Esophagus (tissue), 2 donors: ENCODE data around the gene TIMP1. TPM values are rescaled to one million over a fixed set of nuclear protein-coding genes. Genes with fewer than 3 reads are reported as not detected.

ENCODE experiments used
- H3K27ac ChIP-seq, 2 donors: one replicate each; pipeline ENCODE4 v1.5.1; 2013; ENCODE audit warnings: low read depth in 2 of 2, mild to moderate bottlenecking in 2 of 2, inconsistent platforms in 1 of 2, low read length in 1 of 2, moderate library complexity in 1 of 2
- H3K27me3 ChIP-seq, 2 donors: one replicate each; pipeline ENCODE4 v1.6.1; 2013; ENCODE audit warnings: low read length in 2 of 2, control low read depth in 1 of 2, mild to moderate bottlenecking in 1 of 2; ENCODE audit not compliant: insufficient read depth in 2 of 2, control insufficient read depth in 1 of 2
- H3K36me3 ChIP-seq, 2 donors: one replicate each; pipeline ENCODE4 v1.6.1; 2013; ENCODE audit warnings: low read length in 1 of 2; ENCODE audit not compliant: control insufficient read depth in 2 of 2, insufficient read depth in 2 of 2
- H3K4me1 ChIP-seq, 2 donors: one replicate each; pipeline ENCODE4 v1.6.1; 2013; ENCODE audit warnings: low read length in 1 of 2; ENCODE audit not compliant: control insufficient read depth in 2 of 2, insufficient read depth in 2 of 2
- H3K4me3 ChIP-seq, 2 donors: one replicate each; pipeline ENCODE4 v1.5.1; 2013; ENCODE audit warnings: low read length in 2 of 2, mild to moderate bottlenecking in 2 of 2, low read depth in 1 of 2, moderate library complexity in 1 of 2
- H3K9me3 ChIP-seq, 2 donors: one replicate each; pipeline ENCODE4 v1.6.1; 2013; ENCODE audit warnings: mild to moderate bottlenecking in 2 of 2, low read depth in 1 of 2, low read length in 1 of 2, moderate library complexity in 1 of 2; ENCODE audit not compliant: control insufficient read depth in 2 of 2, insufficient read depth in 1 of 2
- WGBS, 2 donors: extraction: QIAGEN DNeasy Blood & Tissue Kit; methylation state at CpG; one replicate each; pipeline ENCODE4 v1.1.7; 2013; 5-methylcytosine and 5-hydroxymethylcytosine counted together
- polyA plus RNA-seq, 2 donors: library from polyadenylated mRNA; stranded (reverse); fragments of 200-250 nt; gene quantifications; one replicate each; pipeline ENCODE4 v1.2.3, GENCODE V29; 2013
- donor health status: healthy with polysubstance abuse.
- donor health status: Bipolar disorder and iron deficiency.

TIMP1 gene
- polyA plus RNA-seq, 2 donors = 27.7 to 52.6 TPM

DNA sequence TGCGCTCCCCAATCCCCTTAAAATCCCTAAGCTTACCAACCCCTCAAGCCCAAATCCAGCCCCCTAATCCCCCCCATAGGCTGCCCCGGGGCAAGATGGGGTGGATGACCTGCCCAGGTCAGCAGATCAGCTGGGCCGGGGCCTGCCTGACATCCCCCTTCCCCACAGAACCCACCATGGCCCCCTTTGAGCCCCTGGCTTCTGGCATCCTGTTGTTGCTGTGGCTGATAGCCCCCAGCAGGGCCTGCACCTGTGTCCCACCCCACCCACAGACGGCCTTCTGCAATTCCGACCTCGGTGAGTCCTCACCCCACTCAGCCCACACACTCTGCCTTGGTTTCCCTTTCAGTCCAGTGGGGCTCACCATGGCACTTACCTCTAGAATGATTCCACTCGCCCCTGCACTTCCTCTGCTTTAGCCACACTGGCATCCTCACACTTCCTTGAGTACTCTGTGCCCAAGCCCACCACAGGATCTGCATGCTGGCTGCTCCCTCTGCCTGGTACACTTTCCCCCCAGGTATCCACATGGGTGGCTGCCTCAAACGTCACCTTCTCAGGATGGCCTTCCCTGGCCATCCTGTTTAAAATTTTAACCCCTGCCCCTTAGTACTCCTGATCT, 1.1 kb downstream of the TIMP1 start:
- Histone ChIP-seq H3K27ac (peak overlapping the region in 1 of 2 donors; percentile 40), H3K4me1 (peaks cover 2 to 5% of the 10 kb centered on the region in 2 donors), H3K9me3 (no peaks in the 10 kb centered on the region), H3K36me3 (no peaks in the 10 kb centered on the region), H3K4me3 (no peak overlapping the region), H3K27me3 (no peaks in the 10 kb centered on the region)
- WGBS, 2 donors = 49 to 52% methylated on average over 8 of the region's 8 CpGs

DNA sequence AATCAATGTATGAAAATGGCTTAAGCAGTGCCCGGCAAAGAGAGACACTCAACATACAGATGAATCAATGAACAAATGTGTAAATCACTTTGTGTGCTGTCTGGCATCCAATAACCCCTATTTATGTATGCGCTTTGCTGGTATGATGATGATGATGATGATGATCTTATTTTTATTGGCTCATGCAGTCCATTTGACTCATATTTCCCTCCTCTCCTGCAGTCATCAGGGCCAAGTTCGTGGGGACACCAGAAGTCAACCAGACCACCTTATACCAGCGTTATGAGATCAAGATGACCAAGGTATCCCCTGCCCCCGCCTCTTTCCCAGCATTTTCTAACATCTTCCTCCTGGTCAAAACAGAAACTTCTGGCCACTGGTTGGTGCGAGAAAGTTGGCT, 2.5 kb downstream of the TIMP1 start:
- H3K27ac ChIP-seq = no peak overlapping the region
- no peak overlapping the region for H3K4me3 ChIP-seq
- no peaks in the 10 kb centered on the region for H3K9me3 ChIP-seq
- H3K36me3 ChIP-seq = no peaks in the 10 kb centered on the region
- no peaks in the 10 kb centered on the region for H3K27me3 ChIP-seq
- peaks cover 2 to 5% of the 10 kb centered on the region in 2 donors for H3K4me1 ChIP-seq
- WGBS, 2 donors = 72% methylated on average over 6 of the region's 6 CpGs

DNA sequence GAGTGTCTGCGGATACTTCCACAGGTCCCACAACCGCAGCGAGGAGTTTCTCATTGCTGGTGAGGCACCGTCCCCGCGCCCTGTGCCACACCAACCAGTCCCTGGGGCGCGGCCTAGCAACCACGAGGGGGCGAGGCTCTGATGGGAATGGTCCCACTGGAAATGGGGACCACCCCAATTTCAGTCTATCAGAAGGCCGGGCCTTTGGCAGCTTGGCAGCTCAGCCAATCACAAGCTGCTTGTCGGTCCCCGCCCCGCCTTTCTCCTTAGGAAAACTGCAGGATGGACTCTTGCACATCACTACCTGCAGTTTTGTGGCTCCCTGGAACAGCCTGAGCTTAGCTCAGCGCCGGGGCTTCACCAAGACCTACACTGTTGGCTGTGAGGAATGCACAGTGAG, 3.0 kb downstream of the TIMP1 start:
- peaks cover 2 to 5% of the 10 kb centered on the region in 2 donors for H3K4me1 ChIP-seq
- H3K36me3 ChIP-seq = no peaks in the 10 kb centered on the region
- H3K27me3 ChIP-seq = no peaks in the 10 kb centered on the region
- H3K9me3 ChIP-seq = no peaks in the 10 kb centered on the region
- WGBS, 2 donors = 74 to 81% methylated on average over 16 of the region's 16 CpGs
- no peak overlapping the region for H3K27ac ChIP-seq
- H3K4me3 ChIP-seq = no peak overlapping the region

DNA sequence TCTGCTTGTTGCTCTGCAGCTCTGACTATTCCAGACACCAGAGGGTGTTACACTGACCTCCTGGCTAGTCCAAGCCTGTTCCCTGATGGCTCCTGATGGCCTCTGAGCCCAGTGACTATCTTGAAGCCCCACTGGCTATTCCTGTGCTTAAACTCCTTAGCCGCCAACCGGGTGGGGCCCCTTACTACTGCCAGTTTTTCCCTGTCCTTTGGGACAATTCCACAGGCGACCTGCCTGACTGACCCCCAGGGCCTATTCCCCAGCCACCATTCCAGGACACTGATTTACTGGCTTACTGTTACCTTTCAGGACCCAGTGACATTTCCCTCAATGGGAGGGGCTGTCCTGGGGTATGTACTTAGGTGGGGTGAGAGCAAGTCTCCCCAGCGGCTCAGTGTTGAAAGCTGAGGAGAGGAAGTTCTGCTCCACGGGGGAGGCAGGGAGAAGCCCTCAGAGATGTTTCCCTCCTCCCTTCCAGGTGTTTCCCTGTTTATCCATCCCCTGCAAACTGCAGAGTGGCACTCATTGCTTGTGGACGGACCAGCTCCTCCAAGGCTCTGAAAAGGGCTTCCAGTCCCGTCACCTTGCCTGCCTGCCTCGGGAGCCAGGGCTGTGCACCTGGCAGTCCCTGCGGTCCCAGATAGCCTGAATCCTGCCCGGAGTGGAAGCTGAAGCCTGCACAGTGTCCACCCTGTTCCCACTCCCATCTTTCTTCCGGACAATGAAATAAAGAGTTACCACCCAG, 4.0 kb downstream of the TIMP1 start:
- H3K27ac ChIP-seq = no peak overlapping the region
- no peaks in the 10 kb centered on the region for H3K27me3 ChIP-seq
- 52 to 61% methylated on average over 11 of the region's 11 CpGs for WGBS, 2 donors

DNA sequence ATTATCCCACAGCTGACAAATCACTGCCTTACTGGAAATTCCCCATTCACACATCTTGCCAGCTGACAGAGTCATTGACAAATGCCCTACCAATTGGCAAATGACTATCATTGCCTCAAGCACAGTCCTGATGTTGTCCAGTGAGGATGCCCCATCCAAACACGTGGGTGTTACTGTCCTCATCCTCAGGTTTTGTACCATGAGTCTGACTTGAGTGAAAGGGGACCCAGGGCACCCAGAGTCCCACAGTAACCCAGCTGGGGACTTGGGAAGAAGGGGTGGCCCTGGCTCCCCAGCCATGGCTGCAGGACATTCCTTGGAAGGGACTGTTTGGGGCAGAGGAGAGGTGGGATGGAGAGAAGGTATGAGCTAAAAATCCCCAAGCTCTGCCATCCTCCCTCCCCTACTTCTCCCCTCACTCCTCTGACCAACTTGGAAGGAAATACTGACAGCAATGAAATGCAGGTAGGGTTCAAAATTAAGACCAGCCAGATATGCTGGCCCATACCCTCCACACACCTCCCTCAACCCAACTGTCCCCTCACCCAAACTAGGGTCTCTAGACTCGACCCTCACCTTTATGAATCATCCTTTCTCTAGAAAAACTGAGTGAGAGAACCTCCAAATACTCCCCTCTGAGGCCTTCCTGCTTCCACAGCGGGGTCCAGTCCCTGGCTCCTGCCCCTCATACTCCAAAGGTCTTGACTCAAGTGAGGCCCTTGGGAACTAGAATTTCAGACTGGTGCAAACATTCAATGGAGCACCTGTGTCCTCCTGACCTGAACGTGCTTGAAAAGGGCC, 5.1 kb downstream of the TIMP1 start:
- H3K36me3 ChIP-seq = no peaks in the 10 kb centered on the region
- H3K4me1 ChIP-seq = peaks cover 2 to 3% of the 10 kb centered on the region in 2 donors
- H3K4me3 ChIP-seq = no peak overlapping the region
- no peaks in the 10 kb centered on the region for H3K9me3 ChIP-seq
- H3K27ac ChIP-seq = no peak overlapping the region
- WGBS, 2 donors = 42 to 65% methylated on average over 4 of the region's 4 CpGs
- no peaks in the 10 kb centered on the region for H3K27me3 ChIP-seq

More for the DNA sequence above, 4.0 kb downstream of the TIMP1 start:
- Histone ChIP-seq H3K9me3 (no peaks in the 10 kb centered on the region), H3K4me3 (no peak overlapping the region), H3K36me3 (no peaks in the 10 kb centered on the region), H3K4me1 (peaks cover 2 to 5% of the 10 kb centered on the region in 2 donors)

DNA sequence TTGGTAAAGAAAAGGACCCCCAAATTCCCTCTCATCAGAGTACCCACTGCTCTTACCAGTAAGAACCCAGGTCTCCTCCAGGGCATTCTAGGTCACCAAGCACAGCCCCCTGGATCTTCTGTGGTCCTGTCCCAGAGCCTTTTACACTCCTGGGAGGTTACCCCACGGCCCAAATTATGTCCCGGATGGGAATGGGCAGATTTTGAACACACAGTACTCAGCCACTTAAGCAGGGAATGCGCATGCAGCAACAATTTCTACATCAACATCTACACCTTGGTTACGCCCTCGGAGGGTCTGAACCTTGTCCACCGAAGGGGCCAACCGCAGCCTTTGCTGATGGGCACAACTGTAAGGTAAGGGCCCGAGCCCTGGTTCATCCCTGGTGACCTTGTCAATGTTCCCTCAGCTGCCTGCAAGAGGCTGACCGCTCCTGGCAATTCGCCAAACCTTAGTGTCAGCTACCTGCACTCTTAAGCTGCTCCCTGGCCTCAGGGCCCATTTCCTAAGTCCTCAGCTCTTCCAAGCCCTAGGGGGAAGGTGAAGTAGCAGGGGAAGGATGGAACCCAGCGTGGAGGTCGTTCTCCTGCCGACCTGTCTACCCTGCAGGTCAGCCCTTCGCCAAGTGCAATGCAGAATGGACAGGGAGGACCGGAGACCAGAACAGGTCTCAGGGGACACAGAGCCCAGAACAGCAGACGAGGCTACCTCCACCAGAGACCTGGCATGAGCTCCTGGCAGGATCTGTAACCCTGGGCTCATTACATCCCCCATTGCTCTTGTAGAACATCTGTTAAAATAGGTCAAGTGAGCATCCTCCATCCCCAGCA, 5.9 kb downstream of the TIMP1 start:
- Histone ChIP-seq H3K36me3 (no peaks in the 10 kb centered on the region), H3K4me1 (peaks cover 2 to 3% of the 10 kb centered on the region in 2 donors), H3K9me3 (no peaks in the 10 kb centered on the region), H3K27me3 (no peaks in the 10 kb centered on the region), H3K4me3 (no peak overlapping the region), H3K27ac (no peak overlapping the region)
- WGBS, 2 donors = 77 to 85% methylated on average over 16 of the region's 16 CpGs

DNA sequence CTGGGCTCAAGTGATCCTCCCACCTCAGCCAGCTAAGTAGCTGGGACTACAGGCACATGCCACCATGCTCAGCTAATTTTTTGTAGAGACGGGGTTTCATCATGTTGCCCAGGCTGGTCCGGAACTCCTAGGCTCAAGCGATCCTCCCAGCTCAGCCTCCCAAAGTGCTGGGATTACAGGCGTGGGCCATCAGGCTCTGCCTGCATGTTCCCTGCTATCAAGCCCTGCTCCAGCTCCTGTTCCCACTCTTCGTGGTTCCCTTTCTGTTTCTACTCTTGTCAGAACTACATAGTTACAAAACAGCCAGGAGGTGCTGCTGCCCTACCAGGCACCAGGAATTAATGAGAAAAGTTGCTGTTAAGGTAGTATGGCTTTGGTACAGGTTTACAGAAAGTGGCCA, 8.7 kb downstream of the TIMP1 start:
- 81 to 82% methylated on average over 5 of the region's 5 CpGs for WGBS, 2 donors
- H3K27me3 ChIP-seq = no peaks in the 10 kb centered on the region
- peaks cover 0 to 2% of the 10 kb centered on the region in 2 donors for H3K9me3 ChIP-seq
- H3K4me1 ChIP-seq = no peaks in the 10 kb centered on the region
- no peaks in the 10 kb centered on the region for H3K36me3 ChIP-seq
- H3K27ac ChIP-seq = no peak overlapping the region
- no peak overlapping the region for H3K4me3 ChIP-seq

DNA sequence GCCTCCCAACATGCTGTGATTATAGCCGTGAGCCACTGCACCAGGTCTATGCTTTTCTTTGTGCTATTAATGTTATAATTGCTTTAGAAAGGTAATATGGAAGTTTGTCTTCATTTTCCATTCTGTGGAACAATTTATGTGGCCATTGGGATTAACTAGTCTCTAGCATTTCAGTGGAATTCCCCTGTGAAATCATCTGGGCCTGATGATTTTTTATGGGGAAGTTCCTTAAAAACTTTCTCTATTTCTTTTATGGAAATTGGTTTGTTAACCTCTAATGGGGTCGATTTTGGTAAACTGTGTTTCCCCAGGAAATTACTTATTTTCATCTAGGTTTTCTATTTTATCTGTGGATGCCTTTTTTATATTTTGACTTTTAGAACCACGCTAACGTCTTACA, 11.3 kb downstream of the TIMP1 start:
- Histone ChIP-seq H3K9me3 (peaks cover 0 to 2% of the 10 kb centered on the region in 2 donors), H3K4me1 (no peaks in the 10 kb centered on the region), H3K36me3 (no peaks in the 10 kb centered on the region), H3K27me3 (no peaks in the 10 kb centered on the region), H3K4me3 (no peak overlapping the region), H3K27ac (no peak overlapping the region)
- 69 to 81% methylated on average over 4 of the region's 4 CpGs for WGBS, 2 donors

DNA sequence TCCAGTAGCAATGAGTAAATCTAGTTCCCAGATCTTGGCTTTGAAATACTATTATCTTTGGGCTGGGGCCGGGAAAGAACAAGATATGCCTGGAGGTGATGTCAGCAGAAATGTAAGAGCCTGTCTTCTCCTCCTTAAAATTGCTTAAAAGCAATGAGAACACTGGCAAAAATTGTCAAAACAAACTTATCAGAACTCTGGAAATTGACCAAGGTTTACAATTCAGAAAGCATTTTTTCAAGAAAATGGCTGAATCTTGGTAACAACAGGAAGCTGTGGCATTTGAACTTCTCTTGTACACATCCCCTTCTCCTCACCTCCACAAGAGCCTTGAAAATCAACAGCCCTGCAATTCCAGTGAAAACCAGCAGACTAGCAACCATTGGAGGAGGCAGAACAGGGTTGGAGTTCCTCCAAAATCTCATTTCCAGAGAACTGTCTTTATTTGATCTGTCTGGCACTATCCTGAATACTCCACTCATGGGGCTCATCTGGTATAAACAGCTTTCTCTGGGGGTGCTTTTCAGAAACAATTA, 13.5 kb downstream of the TIMP1 start:
- H3K9me3 ChIP-seq = peaks cover 0 to 2% of the 10 kb centered on the region in 2 donors
- H3K36me3 ChIP-seq = no peaks in the 10 kb centered on the region
- no peak overlapping the region for H3K27ac ChIP-seq
- H3K27me3 ChIP-seq = no peaks in the 10 kb centered on the region
- H3K4me1 ChIP-seq = no peaks in the 10 kb centered on the region
- WGBS, 2 donors = 25 to 50% methylated on average over 1 of the region's 1 CpG
- H3K4me3 ChIP-seq = no peak overlapping the region
